ENCODE data around the gene ATG14.

The ATG14 gene

DNA sequence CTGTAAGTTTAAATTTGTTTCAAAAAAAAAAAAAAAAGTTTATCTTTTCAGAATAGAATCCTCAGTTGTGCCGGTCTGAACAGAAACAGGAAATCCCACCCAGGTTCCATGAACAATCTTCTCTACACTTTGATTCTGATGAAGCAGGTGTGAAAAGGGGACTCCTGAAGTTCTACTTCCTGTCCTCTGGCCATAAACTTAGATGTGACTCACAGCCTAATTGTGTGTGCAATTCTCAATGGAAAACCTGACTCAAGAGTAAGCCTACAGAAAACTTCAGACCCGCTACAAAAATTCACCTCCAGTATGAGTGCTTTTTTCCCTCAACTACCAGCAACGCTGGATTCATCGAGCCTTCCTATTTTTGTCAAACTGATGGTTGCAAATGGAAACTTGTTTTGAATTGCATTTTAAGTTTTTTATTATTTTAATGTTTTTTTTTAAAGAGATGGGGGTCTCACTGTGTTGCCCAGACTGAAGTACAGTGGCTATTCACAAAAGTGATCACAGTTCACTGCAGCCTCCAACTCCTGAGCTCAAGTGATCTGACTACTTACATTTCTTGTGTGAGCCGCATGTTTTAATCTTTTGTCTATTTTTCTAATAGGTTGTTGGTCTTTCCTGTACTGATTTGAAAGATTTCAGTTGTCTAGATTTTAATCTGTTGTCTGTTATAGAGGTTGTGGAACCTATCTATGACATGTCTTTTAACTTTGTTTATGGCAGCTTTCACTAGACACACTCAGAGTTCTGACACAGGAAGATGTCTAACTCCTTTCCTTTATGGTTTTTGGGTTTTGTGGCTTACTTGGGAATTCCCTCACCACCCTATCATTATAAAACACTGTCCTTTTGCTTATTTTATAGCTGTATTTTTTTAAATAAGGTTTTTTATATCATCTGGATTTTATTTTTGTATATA lies 37.6 kb downstream of the ATG14 start:
- DNase-seq (ENCODE audit: low spot score in 2 of 2): no peak
- peaks cover 25% of the 10 kb centered on the region for H3K36me3 ChIP-seq (replicated peaks)
- H3K27me3 ChIP-seq (ENCODE audit: low read depth): no peaks in the 10 kb centered on the region
- no peaks in the 10 kb centered on the region for H3K4me1 ChIP-seq
- in situ Hi-C loops (cut with MboI; ENCODE audit: low sequenced_read_pairs): no loop called here
- H3K4me3 ChIP-seq: no peak overlapping the region
- H3K9me3 ChIP-seq: no peaks in the 10 kb centered on the region

DNA sequence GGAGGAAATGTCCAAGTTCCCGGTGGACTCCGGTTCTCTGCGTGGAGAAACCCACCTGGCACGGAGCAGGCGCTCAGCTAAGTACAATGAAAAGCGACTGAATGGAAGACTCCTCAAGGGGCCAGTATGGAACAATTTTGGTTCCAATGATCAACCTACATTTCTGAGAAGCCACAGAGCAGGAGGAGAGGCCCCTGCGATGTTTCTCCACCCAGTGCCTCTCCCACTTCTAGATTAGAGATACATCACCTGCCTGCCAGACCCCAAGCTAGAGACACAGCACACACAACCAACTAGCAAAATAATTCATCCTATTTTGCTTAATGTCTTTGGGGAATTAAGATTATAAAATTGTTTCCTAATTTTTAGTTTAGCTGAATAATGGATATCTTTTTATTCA lies 38.8 kb downstream of the ATG14 start:
- no peaks in the 10 kb centered on the region for H3K27me3 ChIP-seq (ENCODE audit: low read depth)
- no peak for DNase-seq (ENCODE audit: low spot score in 2 of 2)
- no peaks in the 10 kb centered on the region for H3K4me1 ChIP-seq
- H3K4me3 ChIP-seq: no peak overlapping the region
- H3K9me3 ChIP-seq: no peaks in the 10 kb centered on the region
- in situ Hi-C loops (cut with MboI; ENCODE audit: low sequenced_read_pairs): no loop called here
- peaks cover 24% of the 10 kb centered on the region for H3K36me3 ChIP-seq (replicated peaks)

DNA sequence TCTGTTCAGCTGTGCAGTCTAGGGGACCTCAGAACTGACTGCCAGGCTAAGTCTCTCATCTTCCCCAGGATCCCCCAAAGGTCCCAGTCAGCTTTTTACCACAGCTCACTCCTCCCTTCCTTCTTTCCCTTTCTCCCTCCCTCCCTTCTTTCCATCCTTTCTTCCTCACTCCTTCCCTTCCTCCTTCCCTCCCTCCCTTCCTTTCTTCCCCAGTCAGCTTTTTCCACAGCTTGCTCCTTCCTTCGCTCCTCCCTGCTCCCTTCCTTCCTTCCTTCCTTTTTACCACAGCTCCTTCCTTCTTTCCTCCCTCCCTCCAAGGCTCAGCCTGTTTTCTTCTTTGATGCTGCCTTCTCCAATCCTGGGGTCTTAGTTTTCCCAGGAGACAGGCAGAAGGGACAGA lies 39.2 kb downstream of the ATG14 start:
- DNase-seq (ENCODE audit: low spot score in 2 of 2): no peak
- Histone ChIP-seq H3K9me3 (no peaks in the 10 kb centered on the region), H3K27me3 (ENCODE audit: low read depth) (no peaks in the 10 kb centered on the region), H3K4me3 (no peak overlapping the region), H3K36me3 (replicated peaks) (peaks cover 20% of the 10 kb centered on the region), H3K4me1 (no peaks in the 10 kb centered on the region)
- in situ Hi-C loops (cut with MboI; ENCODE audit: low sequenced_read_pairs): no loop called here

DNA sequence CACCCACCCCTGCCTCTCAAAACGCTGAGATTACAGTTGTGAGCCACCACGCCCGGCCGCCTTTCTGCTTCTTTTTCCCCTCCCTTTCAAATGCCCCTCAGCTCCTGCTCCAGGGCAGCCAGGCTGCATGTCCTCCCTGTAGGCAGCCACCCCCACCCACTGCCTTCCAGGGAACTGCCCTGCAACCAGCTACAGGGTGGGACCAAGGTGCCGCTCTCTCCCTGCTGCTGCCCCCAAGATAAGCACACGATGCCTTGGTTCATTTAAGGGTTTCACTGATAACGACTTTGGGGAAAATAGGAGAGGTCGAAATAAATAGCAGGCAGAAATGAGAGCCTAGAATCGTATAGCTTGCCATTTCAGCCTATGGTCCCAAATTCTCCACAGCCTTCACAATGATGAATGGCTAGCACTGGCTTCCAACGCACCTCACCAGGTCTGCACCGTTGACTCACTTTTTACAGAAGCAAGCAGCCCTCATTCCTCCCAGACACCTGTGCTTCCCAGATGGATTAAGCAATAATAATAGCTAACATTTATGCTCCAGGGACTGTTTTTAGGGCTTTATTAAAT lies 40.7 kb downstream of the ATG14 start:
- Histone ChIP-seq H3K9me3 (no peaks in the 10 kb centered on the region), H3K36me3 (replicated peaks) (peaks cover 17% of the 10 kb centered on the region), H3K27me3 (ENCODE audit: low read depth) (no peaks in the 10 kb centered on the region), H3K4me3 (no peak overlapping the region), H3K4me1 (no peaks in the 10 kb centered on the region)
- DNase-seq (ENCODE audit: low spot score in 2 of 2): no peak
- in situ Hi-C loops (cut with MboI; ENCODE audit: low sequenced_read_pairs): no loop called here

- in situ Hi-C loops (cut with MboI; ENCODE audit: low sequenced_read_pairs): no loop called here
- Histone ChIP-seq H3K4me1 (no peaks in the 10 kb centered on the region), H3K4me3 (no peak overlapping the region), H3K9me3 (no peaks in the 10 kb centered on the region), H3K36me3 (replicated peaks) (peaks cover 13% of the 10 kb centered on the region), H3K27me3 (ENCODE audit: low read depth) (no peaks in the 10 kb centered on the region)
- no peak for DNase-seq (ENCODE audit: low spot score in 2 of 2)
Measured at GRCh38 chr14:55366271-55366670, 45.4 kb downstream of the ATG14 start.

- in situ Hi-C loops (cut with MboI; ENCODE audit: low sequenced_read_pairs): no loop called here
- Histone ChIP-seq H3K36me3 (replicated peaks) (peaks cover 3% of the 10 kb centered on the region; the same call in 1 of the 2 replicates), H3K4me1 (no peaks in the 10 kb centered on the region), H3K27me3 (ENCODE audit: low read depth) (no peaks in the 10 kb centered on the region), H3K4me3 (no peak overlapping the region), H3K9me3 (no peaks in the 10 kb centered on the region)
- no peak for DNase-seq (ENCODE audit: low spot score in 2 of 2)
Measured at GRCh38 chr14:55361190-55361589, 50.4 kb downstream of the ATG14 start.

GRCh38 chr14:55359307-55359706 lies 52.3 kb downstream of the ATG14 start:
- Histone ChIP-seq H3K9me3 (no peaks in the 10 kb centered on the region), H3K27me3 (ENCODE audit: low read depth) (no peaks in the 10 kb centered on the region), H3K36me3 (replicated peaks) (no peaks in the 10 kb centered on the region; the same call in 1 of the 2 replicates), H3K4me3 (no peak overlapping the region), H3K4me1 (no peaks in the 10 kb centered on the region)
- no peak for DNase-seq (ENCODE audit: low spot score in 2 of 2)
- in situ Hi-C loops (cut with MboI; ENCODE audit: low sequenced_read_pairs): no loop called here

DNA sequence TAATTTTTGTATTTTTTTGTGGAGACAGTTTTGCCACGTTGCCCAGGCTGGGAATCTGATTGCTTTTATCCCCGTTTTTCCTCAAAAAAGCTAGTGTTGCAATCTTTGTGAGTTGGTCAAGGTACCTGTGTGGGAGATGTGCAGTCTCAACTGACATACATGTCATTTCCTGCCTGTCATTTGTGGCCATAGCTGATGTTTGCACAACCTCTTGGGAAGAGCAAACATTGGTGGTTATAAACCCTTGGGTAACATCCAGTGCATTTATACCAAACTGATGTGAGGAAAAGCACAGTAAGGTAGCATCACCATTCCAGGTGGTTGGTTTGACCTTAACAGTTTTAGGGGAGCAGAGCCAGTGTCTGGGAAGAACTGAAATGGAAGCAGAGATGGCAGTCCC lies 54.7 kb downstream of the ATG14 start:
- Histone ChIP-seq H3K4me3 (no peak overlapping the region), H3K4me1 (no peaks in the 10 kb centered on the region), H3K27me3 (ENCODE audit: low read depth) (no peaks in the 10 kb centered on the region), H3K9me3 (no peaks in the 10 kb centered on the region), H3K36me3 (replicated peaks) (no peaks in the 10 kb centered on the region; the same call in 1 of the 2 replicates)
- in situ Hi-C loops (cut with MboI; ENCODE audit: low sequenced_read_pairs): no loop called here
- no peak for DNase-seq (ENCODE audit: low spot score in 2 of 2)

DNA sequence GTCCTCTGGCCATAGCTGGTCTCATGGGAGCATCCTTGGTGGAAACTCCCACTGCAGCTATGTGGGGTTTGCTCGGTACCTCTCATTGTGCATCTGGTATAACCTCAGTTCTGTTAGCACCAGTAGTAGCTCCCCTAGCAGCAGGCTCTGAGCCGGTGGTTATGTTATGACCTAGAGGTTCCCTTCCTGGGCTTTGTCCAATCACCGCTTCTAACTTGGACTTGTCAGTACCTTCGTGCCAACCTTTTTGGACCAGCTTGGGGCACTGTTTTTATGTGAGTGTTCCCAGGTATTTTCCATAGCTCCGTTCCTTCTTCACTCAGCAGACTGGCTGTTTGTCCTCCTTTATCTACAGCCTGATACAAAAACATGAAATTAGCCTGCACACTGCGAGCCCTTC lies 55.7 kb downstream of the ATG14 start:
- no peaks in the 10 kb centered on the region for H3K4me1 ChIP-seq
- peaks cover 7% of the 10 kb centered on the region; the same call in 1 of the 2 replicates for H3K36me3 ChIP-seq (replicated peaks)
- DNase-seq (ENCODE audit: low spot score in 2 of 2): no peak
- H3K4me3 ChIP-seq: no peak overlapping the region
- no peaks in the 10 kb centered on the region for H3K27me3 ChIP-seq (ENCODE audit: low read depth)
- H3K9me3 ChIP-seq: no peaks in the 10 kb centered on the region
- in situ Hi-C loops (cut with MboI; ENCODE audit: low sequenced_read_pairs): no loop called here

DNA sequence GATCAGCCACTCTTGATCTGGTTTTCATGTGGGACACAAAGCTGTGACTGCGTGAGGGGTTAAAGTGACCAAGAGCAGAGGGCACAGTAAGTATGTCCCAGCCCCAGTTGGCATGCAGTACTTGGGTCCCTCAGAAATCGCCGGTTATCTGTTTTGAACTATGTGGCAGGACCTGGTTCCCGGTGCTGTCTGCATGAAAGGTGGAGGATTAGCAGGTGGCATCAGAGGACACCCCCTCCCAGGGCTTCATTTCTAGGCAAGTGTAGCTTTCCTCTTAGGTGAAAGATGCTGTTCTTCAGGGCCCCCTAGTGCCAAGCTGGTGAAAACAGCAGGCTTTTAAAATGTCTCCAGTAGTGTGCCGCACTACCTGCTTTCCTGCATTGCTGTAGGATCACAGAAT lies 57.1 kb downstream of the ATG14 start:
- H3K4me1 ChIP-seq: no peaks in the 10 kb centered on the region
- in situ Hi-C loops (cut with MboI; ENCODE audit: low sequenced_read_pairs): no loop called here
- H3K4me3 ChIP-seq: no peak overlapping the region
- H3K9me3 ChIP-seq: no peaks in the 10 kb centered on the region
- peak; percentile 28 to 54 for DNase-seq (ENCODE audit: low spot score in 2 of 2)
- H3K36me3 ChIP-seq (replicated peaks): peaks cover 7% of the 10 kb centered on the region; the same call in 1 of the 2 replicates
- no peaks in the 10 kb centered on the region for H3K27me3 ChIP-seq (ENCODE audit: low read depth)

- no peaks in the 10 kb centered on the region for H3K9me3 ChIP-seq
- DNase-seq (ENCODE audit: low spot score in 2 of 2): no peak
- H3K36me3 ChIP-seq (replicated peaks): peaks cover 7% of the 10 kb centered on the region; the same call in 1 of the 2 replicates
- H3K4me1 ChIP-seq: no peaks in the 10 kb centered on the region
- in situ Hi-C loops (cut with MboI; ENCODE audit: low sequenced_read_pairs): no loop called here
- no peaks in the 10 kb centered on the region for H3K27me3 ChIP-seq (ENCODE audit: low read depth)
- no peak overlapping the region for H3K4me3 ChIP-seq
Measured at GRCh38 chr14:55353686-55354467, 57.8 kb downstream of the ATG14 start.

DNA sequence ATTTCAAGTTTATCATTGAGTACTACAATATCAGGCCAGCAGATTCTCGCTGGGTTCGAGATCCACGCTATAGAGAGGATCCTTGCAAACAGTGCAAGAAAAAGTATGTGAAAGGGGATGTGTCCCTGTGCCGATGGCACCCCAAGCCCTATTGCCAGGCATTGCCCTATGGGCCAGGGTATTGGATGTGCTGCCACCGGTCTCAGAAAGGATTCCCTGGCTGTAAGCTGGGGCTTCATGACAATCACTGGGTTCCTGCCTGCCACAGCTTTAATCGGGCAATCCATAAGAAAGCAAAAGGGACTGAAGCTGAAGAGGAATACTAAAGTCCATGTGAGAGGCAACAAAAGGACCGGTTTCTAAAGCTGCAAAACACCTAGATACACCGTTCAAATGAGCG lies 59.4 kb downstream of the ATG14 start:
- in situ Hi-C loops (cut with MboI; ENCODE audit: low sequenced_read_pairs): no loop called here
- Histone ChIP-seq H3K4me3 (no peak overlapping the region), H3K36me3 (replicated peaks) (peaks cover 7% of the 10 kb centered on the region; the same call in 1 of the 2 replicates), H3K4me1 (no peaks in the 10 kb centered on the region), H3K27me3 (ENCODE audit: low read depth) (no peaks in the 10 kb centered on the region), H3K9me3 (no peaks in the 10 kb centered on the region)
- no peak for DNase-seq (ENCODE audit: low spot score in 2 of 2)

DNA sequence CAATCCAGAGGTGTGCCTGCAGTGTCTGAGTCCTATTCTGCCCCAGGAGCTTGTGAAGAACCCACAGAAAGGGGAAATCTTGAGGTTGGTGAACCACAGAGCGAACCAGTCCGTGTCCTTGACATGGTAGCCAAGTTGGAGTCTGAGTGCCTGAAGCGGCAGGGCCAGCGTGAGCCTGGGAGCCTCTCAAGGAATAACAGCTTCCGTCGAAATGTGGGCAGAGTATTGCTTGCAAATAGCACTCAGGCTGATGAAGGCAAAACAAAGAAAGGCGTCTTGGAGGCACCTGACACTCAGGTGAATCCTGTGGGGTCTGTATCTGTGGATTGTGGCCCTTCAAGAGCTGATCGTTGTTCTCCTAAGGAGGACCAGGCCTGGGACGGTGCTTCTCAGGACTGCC lies 60.5 kb downstream of the ATG14 start:
- Histone ChIP-seq H3K27me3 (ENCODE audit: low read depth) (no peaks in the 10 kb centered on the region), H3K9me3 (no peaks in the 10 kb centered on the region), H3K36me3 (replicated peaks) (peaks cover 7% of the 10 kb centered on the region; the same call in 1 of the 2 replicates), H3K4me1 (no peaks in the 10 kb centered on the region), H3K4me3 (no peak overlapping the region)
- no peak for DNase-seq (ENCODE audit: low spot score in 2 of 2)
- in situ Hi-C loops (cut with MboI; ENCODE audit: low sequenced_read_pairs): no loop called here

DNA sequence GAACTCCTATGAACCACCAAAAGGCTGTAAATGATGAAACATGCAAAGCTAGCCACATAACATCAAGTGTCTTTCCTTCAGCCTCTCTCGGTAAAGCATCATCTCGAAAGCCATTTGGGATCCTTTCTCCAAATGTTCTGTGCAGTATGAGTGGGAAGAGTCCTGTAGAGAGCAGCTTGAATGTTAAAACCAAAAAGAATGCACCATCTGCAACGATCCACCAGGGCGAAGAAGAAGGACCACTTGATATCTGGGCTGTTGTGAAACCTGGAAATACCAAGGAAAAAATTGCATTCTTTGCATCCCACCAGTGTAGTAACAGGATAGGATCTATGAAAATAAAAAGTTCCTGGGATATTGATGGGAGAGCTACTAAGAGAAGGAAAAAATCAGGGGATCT lies 61.2 kb downstream of the ATG14 start:
- no peak overlapping the region for H3K4me3 ChIP-seq
- no peaks in the 10 kb centered on the region for H3K4me1 ChIP-seq
- no peaks in the 10 kb centered on the region for H3K9me3 ChIP-seq
- no peaks in the 10 kb centered on the region for H3K27me3 ChIP-seq (ENCODE audit: low read depth)
- in situ Hi-C loops (cut with MboI; ENCODE audit: low sequenced_read_pairs): no loop called here
- DNase-seq (ENCODE audit: low spot score in 2 of 2): no peak
- peaks cover 7% of the 10 kb centered on the region; the same call in 1 of the 2 replicates for H3K36me3 ChIP-seq (replicated peaks)
